Measurements from ENCODE around the gene NFIB.

The NFIB gene

DNA sequence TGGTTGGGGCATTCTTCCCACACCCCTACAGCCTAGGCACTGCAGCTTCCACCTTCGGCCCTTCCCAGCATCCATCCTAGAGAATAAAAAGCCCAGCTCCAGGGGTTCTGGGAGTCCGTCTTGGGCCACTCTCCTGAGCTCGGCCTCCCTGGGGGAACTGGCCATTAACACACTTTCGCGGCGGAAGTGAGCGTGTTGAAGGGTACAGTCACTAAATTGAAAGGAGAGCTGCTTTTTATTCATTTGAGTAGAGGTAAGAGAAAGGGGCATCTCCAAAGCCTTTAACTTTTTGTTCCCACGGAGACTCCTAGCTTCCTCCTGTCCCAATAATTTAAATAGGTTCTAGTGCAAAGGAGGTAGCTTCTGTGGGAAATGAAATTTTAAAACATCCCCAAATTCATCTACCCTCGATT, 31.0 kb upstream of the NFIB start:
- no peak for DNase-seq (ENCODE audit: low spot score)

DNA sequence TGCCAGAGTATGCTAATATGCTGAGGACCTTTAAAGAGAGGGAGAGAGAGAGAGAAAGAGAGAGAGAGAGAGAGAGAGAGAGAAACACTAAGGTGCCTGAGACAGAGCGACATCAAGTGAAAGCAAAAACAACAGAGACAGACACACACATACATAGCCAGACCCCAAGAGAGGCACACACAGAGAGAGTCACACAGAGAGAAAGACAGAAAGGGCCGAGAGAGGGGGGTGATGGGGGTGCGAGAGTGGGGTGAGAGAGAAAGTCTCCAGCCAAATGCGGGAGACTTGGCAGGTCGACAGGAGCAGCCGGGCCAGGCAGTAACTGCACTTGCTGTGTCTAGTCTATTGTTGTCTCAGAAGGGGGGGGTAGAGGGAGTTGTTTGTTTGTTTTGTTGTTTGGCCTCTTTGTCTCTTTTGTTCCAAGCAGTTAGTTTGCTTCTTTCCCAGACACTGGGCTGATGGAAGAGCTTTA, 30.1 kb upstream of the NFIB start:
- DNase-seq (ENCODE audit: low spot score), result no peak

DNA sequence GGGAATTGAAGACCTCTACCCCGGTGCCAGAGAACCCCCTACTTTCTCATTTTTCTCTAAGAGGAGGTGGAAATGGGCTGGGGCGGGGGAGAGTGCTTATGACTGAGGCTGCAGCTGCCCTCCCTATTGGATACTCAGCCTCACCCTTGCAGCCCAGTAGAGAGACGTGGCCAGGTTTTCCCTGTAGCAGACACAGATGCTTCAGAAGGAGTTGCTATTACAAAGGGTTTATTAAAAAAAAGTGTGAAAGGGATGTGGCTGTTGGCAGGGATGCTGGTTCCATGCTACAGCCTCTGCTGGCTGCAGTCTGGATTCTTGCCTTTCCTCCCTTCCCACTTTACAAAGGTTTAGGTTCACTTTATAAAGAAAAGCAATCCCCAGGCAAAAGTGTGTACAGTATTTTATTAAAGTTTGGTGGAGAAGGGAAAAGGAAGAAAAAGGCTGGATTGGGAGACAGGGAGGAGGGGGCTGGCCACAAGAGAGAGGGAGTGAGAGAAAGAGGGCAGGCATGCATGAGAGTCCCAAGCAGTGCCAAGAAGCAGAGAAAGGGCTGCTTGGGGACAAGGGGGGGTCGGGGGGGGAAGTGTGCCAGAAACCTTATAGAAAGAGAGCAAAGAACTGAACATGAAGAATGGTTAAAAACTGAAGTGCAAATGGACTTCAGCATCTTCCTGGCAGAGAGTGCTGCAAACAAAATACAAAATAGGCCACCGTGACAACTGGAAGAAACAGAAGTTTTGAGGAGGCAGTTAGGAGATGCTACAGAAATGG, 29.5 kb upstream of the NFIB start:
- DNase-seq (ENCODE audit: low spot score), result no peak

DNA sequence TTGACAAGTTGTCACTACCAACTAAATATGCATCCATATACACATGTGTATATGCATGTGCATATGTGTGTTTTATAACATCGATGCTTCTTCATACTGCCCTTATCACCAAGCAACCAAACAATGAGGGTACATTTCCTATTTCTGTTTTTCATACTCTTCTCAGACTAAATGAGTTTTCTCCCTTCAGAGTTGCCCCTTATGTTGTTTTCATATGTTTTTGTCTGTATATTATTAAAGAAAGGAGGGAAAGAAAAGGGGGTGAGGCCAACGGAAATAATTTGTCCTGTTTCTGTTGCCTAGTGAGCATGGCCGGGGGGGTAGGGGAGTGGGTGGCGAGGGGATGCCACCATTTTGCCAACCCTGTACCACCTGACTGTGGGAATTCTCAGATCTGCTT, 28.8 kb upstream of the NFIB start:
- DNase-seq (ENCODE audit: low spot score), result no peak

DNA sequence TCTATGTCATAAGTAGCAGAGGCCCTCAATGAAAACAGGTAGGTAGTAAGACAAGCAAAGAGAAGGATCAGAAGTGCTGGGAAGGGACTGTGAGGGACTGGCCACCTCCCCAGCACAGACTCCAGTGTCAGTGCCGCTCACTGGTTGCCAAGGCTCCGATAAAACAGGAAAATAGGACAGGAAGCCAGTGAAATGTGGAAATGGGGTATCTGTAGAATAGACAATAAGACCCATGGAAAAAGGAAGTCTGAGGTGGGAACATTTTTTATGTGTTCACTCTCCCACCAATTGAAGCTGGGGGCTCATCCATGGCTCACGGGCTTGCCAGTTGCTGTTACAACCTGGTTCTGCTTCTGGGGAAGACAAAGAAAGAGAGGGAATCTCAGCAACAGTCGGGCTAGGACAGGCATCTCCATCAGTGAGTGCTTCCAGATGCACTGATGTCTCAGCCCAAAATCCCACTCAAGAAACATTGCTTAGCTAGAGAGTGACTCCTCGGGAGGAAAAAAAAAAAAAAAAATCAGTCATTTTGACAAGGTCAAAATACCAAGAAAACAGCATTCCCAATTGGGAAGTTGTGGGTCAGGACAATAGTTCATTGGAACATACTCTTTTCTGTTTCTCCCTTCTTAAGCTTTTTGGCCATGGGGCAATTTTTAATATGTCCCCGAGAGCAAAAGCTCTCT, 27.6 kb upstream of the NFIB start:
- DNase-seq (ENCODE audit: low spot score), result no peak

DNA sequence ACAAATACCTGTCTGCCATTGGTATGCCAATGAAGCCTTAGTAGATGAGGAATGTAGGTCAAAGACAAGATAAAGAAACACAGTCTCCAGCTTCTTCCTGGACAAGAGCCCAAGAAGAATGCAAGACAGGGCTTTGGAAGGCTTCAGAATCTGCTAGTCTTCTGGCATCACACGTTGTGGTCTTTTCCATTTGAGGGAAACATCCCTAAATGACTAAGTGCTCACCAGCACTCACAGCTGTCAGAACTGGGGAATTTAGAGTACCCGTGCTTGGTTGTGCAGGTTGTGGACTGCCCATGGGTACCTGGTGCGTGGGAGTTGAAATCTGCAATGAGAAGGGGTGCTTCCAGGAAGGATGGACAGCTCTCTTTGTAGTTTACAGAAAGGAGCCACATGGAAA, 27.1 kb upstream of the NFIB start:
- no peak for DNase-seq (ENCODE audit: low spot score)

DNA sequence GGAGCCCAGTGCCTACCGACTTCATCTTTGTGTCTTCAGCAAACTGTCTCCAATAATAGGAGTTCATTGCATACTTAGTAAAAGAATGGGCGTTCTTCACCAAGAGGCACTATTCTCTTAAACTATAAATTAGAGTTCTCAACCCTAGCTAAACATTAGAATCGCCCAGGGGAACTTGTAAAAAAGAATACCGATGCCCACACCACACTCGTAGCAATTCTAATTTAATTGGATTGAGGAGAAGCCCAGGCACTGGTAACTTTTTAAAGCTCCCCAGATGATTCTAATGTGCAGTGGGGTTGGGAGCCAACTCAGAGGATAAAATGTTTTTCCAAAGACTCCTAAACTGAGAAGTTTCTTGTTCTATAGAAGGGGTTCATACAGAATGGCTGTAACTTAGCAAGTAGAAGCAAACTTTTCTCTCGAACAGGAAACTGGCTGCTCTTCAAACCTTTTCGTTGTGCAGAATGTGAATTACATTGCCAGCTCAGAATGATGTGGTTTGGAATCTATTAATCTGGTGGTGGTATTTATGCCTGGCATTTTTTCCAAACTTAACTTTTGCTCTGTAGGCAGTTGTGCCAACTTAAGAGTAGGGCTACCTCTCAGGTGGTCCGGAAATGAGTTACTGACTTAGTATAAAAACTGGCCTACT, 26.4 kb upstream of the NFIB start:
- no peak for DNase-seq (ENCODE audit: low spot score)

DNA sequence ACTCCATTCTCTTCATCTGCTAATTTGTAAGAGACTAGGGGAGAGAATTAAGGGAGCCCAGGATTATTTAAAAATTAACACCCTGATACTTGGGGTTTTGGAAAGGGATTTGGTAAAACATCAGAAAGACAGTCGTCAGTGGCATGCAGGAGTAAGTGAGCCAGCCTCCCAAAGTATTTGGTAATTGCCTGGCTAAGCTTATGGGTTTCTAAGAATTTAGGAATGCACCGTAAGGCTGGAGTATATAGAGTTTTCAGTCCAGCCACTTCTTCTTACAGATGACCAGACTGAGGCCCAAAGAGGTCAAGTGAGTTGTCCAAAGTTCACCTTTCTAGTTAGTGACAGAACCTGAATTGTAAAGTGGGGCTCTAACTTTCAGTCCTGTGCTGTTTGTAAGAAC, 25.8 kb upstream of the NFIB start:
- DNase-seq (ENCODE audit: low spot score), result no peak

DNA sequence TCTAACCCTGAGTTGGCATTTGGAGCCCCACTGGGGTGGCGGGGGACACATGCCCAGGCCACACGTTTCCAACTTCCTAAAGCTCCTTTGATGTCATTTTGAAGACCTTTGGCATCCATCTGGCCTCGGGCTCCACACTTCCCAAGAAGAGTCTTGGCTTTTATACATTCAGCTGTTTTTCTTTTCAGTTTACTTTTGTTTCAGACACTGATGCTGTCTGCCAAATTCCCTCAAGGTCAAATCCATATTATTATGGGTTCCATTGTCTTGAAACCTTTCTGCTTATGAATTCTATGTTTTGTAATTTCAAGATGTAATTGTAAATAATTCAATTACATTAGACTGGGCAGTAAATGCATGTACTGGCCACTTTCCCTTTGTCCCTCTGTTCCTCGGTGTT, 23.7 kb upstream of the NFIB start:
- DNase-seq (ENCODE audit: low spot score), result no peak

DNA sequence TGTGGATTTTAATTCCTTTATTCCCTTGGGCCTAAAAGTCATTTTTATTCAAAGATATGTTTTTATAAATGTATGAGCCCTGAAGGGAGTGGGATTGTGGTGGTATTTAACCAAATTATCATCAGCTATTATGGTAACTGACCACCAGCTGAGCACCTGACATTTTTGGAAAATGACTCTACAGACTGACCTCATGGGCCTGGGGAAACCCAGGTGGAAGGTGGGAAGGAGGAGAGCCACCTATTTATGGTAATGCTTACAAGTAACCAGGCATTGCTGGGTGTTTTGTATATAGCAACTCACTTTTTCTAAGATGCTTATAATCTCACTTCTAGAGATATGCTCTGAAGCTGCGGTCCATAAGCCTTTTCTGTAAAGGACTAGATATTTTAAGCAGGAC, 22.3 kb upstream of the NFIB start:
- no peak for DNase-seq (ENCODE audit: low spot score)

DNA sequence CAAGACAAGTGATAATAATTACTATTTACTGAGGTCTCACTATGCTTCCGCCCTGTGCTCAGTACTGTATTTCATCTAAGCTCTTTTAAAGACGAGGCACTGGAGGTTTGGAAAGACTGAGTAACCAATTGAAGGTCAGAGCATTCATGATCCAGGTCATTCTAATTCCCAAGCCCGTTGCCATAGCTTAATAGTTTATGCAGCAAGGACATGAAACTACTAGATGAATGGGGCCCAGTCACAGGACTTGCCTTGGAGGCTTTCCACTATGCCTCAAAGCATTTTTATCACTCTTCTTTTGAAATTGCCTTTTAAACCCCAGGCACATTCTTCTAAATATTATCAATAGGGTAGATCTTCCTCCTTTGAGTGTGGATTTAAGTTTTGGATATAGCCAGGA, 17.2 kb upstream of the NFIB start:
- no peak for DNase-seq (ENCODE audit: low spot score)

DNA sequence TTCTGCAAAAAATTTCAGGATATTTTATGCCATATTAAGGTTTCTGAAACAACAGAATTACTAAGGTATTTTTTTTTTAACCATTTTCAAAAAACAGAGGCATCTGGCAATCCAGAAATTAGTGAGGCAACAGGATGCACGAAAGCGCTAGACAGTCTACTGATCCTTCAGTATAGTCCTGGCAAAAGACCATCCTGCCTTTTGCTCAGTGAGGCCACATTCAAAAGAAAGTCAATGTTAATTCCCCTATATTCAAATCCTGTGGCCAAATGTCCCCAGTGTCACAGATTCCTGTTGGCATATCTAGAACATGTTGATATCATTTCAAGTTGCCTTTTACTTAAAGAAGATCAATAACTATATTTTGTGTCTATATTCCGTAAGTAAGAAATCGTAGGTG, 13.1 kb upstream of the NFIB start:
- DNase-seq (ENCODE audit: low spot score), result no peak

DNA sequence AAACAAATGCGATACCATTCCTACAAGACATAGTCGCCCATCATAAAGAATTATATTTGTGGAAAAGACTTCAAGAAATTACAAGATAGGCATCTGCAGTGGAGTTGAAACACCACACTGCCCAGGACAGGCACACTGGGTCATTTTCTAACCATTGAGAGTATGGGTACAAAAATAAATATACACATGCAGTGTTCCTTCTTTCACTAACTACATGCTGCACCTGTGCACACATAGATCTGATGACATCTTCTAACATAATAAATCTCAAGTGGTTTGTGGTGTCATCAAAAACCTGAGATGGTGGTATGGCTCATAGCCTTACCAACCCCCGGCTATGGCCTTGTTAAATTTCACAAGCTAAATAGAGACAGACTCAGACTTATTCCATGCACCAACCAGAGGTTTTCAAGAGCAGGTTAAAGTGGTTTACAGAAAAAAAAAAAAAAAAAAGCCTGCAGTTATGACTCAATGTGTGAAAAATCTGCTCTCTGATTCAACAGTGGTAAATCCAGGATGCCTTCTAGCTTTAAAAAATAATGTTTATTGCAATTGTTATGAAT, 12.4 kb upstream of the NFIB start:
- no peak for DNase-seq (ENCODE audit: low spot score)

DNA sequence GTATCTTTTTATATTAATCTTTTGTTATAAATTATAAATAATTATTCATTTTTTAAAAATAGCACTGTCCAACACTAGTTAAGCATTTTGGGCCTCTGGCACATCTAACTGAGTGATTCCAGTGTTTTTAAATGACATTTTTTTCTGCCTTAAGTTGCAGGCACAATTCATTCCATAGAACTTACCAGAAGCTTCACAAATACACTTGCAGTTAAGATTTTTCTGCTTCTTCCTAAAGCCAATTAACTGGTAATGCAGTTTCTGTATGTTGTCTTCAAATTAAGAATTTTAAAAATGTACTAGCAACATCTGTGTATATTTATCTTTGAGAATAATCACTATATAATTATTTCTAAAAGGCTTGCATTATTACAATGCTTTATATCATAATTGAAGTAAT, 11.2 kb upstream of the NFIB start:
- DNase-seq (ENCODE audit: low spot score), result no peak

DNA sequence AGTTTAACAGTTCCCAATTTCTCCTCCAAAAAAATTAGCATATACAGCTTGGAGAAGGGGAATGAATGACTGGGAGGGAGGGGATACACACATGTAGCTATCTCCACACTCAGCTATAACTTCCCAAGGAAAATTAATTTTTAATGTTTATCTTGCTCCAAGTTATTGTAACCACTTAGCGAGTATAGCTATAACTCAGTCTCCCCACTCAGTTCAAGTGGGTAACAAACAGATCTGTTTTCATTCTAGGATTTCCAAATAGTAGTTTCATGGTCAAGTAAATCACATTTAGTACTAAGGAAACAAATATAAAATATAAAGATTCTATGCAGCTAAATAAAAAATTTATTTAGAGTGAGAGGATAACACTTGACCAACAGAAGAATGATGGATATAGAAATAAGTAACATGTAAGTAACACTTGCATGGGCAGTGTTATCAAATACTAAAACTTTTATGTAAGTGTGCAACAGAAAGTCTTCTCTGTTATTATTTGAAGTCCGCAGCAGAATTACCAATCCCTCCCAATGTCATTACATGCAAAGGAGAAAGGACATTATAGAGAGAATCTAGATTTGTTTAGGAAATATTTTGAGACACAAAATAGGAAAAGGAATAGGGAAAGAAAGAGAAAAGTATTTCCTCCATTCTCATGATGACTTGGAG, 10.2 kb upstream of the NFIB start:
- no peak for DNase-seq (ENCODE audit: low spot score)

DNA sequence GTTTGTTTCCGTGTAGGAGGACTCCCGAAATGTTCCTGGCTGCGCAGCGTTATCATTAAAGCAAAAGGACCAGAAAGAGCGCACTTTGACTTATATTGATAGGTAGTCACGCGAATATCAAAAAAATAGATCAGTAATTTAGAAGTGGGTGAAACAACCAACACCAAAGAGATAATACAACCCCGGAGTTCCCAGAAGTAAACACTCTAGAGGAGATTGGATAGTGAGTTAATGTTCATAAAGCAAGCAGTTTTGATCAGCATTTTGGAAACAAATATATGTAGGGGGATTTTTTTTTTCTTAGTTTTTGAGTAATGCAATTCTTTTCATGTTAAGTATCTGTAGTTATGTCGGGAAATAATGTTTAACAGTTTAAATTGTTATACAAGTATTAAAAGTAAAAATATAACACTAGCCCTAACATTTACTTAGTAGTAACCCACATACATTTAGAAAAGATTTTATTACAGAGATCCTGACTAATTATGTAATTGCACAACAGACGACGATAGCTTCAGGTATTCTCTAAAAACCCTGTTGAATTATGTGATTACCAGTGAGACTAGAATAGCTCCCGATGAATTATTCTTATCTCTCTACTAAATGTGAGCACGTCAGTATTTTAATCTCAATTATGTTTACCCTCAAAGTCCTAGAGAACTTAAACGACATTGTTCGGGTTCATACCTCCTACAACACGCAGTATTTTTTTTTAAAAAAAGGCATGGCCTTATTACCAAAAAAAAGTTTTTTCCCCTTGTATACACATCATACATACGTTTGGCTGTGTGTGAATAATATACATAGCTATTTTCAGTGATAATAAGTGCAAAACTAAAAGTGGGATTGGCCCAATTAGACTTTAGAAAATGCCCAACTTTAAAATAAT, 9.4 kb upstream of the NFIB start:
- DNase-seq (ENCODE audit: low spot score), result no peak

DNA sequence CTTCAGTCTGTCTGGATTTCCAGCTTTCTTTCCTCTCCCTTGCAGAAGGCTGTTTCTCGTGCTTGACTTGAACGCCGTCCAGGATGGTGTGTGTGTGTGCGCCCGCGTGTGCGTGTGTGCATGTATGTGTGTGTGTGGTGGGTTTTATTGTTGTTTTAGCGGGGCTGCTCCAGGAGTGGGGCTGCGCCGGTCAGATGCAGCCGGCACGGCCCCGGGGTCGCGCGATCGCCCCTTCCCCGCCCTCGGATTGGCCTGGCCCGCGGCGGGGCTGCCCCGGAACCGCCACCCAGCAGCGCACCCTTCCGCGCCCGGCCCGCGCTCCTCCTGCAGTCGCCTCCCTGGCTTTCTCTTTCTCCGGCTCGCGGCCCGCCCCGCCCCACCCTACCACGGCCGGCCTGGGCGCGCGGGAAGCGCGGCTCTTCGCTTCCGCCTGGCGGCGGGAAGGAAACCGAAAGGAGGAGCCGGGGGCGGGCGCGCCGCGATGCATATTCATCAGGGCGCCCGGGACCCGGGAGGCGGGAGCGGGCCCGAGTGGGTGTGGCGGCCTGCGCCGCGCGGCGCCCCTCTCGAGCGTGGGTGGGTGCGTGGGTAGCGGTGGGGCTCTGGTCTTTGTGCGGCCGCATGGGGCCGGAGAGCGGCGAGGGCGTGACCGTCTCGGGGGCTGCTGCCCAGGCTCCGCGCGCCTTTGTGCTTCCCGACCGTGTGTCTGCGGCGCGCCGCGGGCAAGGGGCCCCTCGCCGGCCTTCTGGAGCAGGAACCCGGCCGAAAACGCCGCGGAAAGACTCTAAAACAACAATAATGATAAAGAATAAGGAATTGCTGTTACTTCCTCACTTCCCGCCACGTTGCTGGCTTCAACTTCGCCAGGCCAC, 8.5 kb upstream of the NFIB start:
- peak; percentile 86 for DNase-seq (ENCODE audit: low spot score)

DNA sequence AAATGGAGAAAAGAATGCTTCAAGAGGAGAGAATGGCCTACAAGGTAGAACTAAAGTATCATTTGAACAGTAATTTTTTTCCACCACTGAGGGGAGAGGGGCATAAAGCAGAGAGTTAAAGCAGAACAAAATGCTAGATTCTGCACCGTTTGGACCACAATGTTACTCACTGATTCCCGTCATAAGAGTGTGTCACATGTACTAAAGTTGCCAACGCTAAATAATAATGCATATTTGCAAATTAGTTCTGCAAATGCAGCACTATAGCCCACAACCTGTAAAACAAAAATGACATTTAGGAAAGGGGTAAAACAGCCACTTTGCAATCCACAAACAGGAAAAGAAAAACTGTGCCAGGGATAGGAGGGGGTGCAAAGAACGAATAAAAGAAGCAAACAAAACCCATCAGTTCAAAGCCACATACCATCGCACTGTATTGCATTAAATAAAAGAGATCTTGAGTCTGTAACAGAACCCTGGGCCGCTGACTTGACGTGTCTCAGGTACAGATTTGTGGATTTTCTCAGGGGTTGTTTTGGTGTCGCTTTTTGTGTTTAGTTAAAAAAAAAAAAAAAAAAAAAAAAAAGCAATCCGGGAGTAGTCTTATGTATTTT, 7.7 kb upstream of the NFIB start:
- no peak for DNase-seq (ENCODE audit: low spot score)

DNA sequence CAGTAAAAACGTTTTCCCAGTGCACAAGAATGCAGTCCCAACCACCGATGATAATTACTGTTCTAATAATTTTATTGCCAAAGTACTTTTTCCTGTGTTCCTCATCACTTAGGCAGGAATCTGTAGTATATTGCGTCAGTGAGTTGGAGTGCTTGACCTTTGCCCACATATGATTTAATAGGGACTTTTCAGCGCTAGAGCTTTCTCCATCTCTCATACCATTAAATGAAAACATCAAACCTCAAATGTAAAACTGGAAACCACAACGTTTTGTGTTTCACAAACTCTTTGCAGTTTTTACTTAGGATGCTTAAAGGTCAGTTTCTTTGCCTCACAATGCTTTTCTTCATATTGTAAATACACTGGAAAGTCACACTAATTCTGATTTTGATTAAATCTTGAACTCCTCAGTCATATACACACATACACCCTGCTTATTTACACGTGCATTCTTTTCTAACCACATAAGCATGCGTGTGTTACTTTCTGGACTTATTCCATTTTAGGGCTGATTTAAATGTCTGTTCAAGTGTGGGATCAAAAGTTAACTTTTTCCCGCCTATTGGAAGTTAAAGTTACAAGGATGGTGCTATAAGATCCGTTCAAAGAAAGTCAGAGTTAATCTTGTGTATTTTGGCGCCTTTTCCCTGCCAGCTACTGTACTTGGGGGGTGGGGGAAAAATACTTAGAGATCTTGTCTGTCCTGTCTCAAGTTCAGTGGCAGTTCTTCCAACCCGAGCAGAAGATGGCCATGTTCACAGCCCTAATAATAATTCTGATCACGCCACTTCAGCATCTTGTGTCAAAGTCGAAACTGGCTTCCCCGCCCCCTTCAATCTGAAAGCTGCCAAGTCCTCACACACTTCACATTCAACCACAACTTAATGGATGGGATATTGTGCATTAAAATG, 6.6 kb upstream of the NFIB start:
- peak; percentile 42 for DNase-seq (ENCODE audit: low spot score)
